Measurements from ENCODE around the gene SPCS1. TPM values are rescaled to one million over a fixed set of nuclear protein-coding genes. Genes with fewer than 3 reads are reported as not detected.

SPCS1 gene
- total RNA-seq, 1 donor = 111 TPM

DNA sequence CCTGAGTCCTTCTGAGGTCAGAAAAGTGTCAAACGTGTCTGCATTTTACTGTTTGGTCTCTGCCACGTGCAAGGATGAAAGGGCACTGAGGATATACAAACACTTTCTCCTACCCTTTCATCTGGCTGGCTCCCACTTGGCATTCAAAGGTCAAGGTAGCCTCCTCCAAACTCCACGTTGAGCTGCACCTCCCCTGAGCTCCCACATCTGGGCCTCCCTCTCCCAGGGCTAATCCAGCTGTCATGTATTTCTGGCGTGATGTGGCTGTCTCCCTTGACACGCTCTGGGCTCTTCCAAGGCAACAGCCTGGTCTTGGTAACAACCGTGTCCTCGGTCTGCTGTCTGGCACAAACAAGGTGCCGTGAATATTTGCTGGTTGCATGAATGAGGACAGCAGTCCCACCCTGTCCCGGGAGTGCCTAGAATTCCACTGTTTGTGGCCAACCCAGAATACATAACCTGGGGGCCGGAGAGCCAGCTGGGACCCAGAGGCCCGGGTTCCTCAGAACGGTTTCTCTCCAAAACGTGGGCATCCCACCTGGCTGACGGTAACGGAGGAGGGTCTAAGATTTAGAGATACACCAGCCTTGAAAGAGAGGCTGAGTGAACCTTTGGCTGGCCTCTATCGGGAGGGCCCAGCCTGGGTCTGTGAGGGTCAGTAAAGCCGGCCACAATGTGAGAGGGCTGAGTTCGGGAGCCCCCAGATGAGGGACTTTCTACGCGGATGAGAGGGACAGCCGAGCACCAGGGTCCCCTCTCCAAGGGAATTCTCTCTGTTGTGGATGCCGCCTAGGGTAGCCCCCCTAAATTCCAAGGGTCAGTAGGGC, 1.1 kb upstream of the SPCS1 start:
- TF ChIP-seq, protein P1, sequence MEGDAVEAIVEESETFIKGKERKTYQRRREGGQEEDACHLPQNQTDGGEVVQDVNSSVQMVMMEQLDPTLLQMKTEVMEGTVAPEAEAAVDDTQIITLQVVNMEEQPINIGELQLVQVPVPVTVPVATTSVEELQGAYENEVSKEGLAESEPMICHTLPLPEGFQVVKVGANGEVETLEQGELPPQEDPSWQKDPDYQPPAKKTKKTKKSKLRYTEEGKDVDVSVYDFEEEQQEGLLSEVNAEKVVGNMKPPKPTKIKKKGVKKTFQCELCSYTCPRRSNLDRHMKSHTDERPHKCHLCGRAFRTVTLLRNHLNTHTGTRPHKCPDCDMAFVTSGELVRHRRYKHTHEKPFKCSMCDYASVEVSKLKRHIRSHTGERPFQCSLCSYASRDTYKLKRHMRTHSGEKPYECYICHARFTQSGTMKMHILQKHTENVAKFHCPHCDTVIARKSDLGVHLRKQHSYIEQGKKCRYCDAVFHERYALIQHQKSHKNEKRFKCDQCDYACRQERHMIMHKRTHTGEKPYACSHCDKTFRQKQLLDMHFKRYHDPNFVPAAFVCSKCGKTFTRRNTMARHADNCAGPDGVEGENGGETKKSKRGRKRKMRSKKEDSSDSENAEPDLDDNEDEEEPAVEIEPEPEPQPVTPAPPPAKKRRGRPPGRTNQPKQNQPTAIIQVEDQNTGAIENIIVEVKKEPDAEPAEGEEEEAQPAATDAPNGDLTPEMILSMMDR (IDR thresholded peaks at IDR 0.05; ENCODE audit: insufficient read depth, low read length) = no peak
- H3K4me3 ChIP-seq (ENCODE audit: low read depth, low read length) = peak overlapping the region; percentile 98
- DNase-seq (ENCODE audit: low read depth) = no peak

DNA sequence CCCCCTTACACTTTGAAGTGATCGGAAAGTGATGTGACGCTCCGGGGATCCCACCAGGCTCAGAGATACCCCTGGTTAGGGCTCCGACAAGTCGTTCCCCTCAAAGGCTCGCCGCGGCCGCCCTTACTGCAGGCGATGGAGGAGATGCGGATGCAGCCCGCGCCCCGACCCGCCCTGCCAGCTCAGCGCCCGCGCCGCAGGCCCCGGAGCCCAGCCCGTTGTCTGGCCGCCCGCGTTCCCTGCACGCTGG, 543 bp upstream of the SPCS1 start:
- DNase-seq (ENCODE audit: low read depth) = no peak
- TF ChIP-seq, protein P1 (IDR thresholded peaks at IDR 0.05; ENCODE audit: insufficient read depth, low read length) = no peak

DNA sequence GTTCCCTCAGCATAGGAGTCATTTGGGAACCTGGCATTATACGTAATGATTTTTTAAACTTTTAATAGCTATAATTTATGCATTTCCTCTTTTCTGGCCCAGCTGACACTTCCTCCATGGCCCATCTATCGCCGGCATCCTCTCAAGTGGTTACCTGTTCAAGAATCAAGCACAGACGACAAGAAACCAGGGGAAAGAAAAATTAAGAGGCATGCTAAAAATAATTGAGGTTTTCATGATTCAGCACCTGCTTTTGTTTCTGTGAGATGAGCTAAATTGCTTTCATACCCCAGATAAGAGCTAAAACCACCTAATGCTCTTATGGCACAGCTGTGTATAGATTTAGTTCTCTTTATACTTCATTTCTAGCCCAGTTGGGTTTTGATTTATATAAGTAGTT, 1.7 kb downstream of the SPCS1 start:
- peak overlapping the region; percentile 98 for H3K4me3 ChIP-seq (ENCODE audit: low read depth, low read length)
- no peak for DNase-seq (ENCODE audit: low read depth)
- TF ChIP-seq, protein P1 (IDR thresholded peaks at IDR 0.05; ENCODE audit: insufficient read depth, low read length) = no peak

More for the DNA sequence above, 543 bp upstream of the SPCS1 start:
- H3K4me3 ChIP-seq (ENCODE audit: low read depth, low read length) = peak overlapping the region; percentile 98

DNA sequence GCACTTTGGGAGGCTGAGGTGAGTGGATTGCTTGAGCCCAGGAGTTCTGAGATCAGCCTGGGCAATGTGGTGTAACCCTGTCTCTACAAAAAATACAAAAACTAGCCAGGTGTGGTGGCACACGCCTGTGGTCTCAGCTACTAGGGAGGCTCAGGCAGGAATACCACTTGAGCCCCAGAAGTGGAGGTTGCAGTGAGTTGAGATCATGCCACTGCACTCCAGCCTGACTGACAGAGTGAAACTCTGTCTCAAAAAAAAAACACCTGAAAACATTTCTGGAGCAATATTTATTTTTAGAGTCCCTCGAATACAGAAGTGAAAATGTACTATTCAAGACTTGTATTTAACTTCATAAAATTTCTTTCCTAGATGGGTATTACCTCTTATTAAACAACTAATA, 4.6 kb downstream of the SPCS1 start:
- no peak overlapping the region for H3K4me3 ChIP-seq (ENCODE audit: low read depth, low read length)
- no peak for DNase-seq (ENCODE audit: low read depth)
- TF ChIP-seq, protein P1 (IDR thresholded peaks at IDR 0.05; ENCODE audit: insufficient read depth, low read length) = no peak

DNA sequence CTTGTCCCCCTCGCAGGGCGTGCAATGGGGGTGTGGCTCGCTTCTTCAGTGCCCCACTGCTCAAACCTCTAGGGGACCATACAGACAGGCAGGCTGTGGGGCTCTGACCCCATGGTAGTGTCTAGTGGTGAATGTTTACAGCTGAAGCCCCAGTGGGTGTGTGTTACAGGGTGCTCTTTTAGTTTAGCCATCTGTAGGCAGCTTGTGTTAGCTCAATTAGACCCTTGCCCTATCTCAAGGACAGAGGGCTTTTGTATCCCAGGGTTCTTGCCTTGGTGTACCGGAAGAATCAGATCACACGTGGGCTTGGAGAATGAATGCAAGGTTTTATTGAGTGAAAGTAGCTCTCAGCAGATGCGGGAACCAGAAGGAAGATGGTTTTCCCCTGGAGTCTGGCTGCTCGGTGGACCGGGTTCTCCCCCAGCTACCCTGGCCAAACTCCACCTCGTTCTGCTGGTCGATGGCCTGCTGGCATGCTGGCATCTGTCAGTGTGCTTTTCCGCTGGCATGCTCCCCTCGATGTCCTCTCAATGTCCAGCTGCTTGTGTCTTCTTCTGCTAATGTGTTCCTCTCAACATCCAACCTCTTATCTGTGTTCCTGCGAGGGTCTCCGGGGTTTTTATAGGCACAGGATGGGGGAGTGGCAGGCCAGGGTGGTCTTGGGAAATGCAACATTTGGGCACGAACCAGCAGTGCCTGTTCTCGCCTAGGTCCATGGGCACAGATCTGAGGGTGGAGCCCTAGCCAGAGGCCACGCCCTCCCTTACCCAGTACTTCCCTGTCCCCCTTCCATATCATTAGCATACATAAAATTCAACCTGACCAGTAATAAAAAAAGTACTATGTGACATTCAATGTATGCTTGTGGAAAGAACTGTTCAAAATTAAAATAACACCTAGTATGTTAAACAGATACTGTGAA, 6.6 kb downstream of the SPCS1 start:
- DNase-seq (ENCODE audit: low read depth) = no peak
- TF ChIP-seq, protein P1 (IDR thresholded peaks at IDR 0.05; ENCODE audit: insufficient read depth, low read length) = no peak
- no peak overlapping the region for H3K4me3 ChIP-seq (ENCODE audit: low read depth, low read length)

GRCh38 chr3:52714335-52715302, 8.7 kb downstream of the SPCS1 start:
- no peak for DNase-seq (ENCODE audit: low read depth)
- TF ChIP-seq, protein P1 (IDR thresholded peaks at IDR 0.05; ENCODE audit: insufficient read depth, low read length) = no peak
- no peak overlapping the region for H3K4me3 ChIP-seq (ENCODE audit: low read depth, low read length)

All from fibroblast of the aortic adventitia (primary cell).